ENCODE measurements around the gene POLR2C.

POLR2C gene

GRCh38 chr16:57513371-57514102 lies 51.1 kb downstream of the POLR2C start:
- no peaks in the 10 kb centered on the region for H3K36me3 ChIP-seq (ENCODE audit: control insufficient read depth, insufficient read depth, low read length)
- no peak overlapping the region for H3K4me3 ChIP-seq (ENCODE audit: low read length)
- H3K9ac ChIP-seq (ENCODE audit: low read length), result no peak overlapping the region
- H3K9me3 ChIP-seq (ENCODE audit: control insufficient read depth, low read length), result no peaks in the 10 kb centered on the region
- peaks cover 6% of the 10 kb centered on the region for H3K4me1 ChIP-seq (ENCODE audit: control insufficient read depth, insufficient read depth, low read length)
- H3K27me3 ChIP-seq (ENCODE audit: control insufficient read depth, insufficient read depth, low read length), result peaks cover 3% of the 10 kb centered on the region

GRCh38 chr16:57514371-57514770 lies 51.9 kb downstream of the POLR2C start:
- Histone ChIP-seq H3K9me3 (ENCODE audit: control insufficient read depth, low read length) (no peaks in the 10 kb centered on the region), H3K27me3 (ENCODE audit: control insufficient read depth, insufficient read depth, low read length) (peaks cover 3% of the 10 kb centered on the region), H3K9ac (ENCODE audit: low read length) (no peak overlapping the region), H3K36me3 (ENCODE audit: control insufficient read depth, insufficient read depth, low read length) (no peaks in the 10 kb centered on the region), H3K4me3 (ENCODE audit: low read length) (no peak overlapping the region), H3K4me1 (ENCODE audit: control insufficient read depth, insufficient read depth, low read length) (peaks cover 6% of the 10 kb centered on the region)

- Histone ChIP-seq H3K9ac (ENCODE audit: low read length) (no peak overlapping the region), H3K27me3 (ENCODE audit: control insufficient read depth, insufficient read depth, low read length) (no peaks in the 10 kb centered on the region), H3K36me3 (ENCODE audit: control insufficient read depth, insufficient read depth, low read length) (no peaks in the 10 kb centered on the region), H3K4me1 (ENCODE audit: control insufficient read depth, insufficient read depth, low read length) (peaks cover 3% of the 10 kb centered on the region), H3K4me3 (ENCODE audit: low read length) (no peak overlapping the region), H3K9me3 (ENCODE audit: control insufficient read depth, low read length) (no peaks in the 10 kb centered on the region)
Measured at GRCh38 chr16:57514791-57515600, 52.5 kb downstream of the POLR2C start.

DNA sequence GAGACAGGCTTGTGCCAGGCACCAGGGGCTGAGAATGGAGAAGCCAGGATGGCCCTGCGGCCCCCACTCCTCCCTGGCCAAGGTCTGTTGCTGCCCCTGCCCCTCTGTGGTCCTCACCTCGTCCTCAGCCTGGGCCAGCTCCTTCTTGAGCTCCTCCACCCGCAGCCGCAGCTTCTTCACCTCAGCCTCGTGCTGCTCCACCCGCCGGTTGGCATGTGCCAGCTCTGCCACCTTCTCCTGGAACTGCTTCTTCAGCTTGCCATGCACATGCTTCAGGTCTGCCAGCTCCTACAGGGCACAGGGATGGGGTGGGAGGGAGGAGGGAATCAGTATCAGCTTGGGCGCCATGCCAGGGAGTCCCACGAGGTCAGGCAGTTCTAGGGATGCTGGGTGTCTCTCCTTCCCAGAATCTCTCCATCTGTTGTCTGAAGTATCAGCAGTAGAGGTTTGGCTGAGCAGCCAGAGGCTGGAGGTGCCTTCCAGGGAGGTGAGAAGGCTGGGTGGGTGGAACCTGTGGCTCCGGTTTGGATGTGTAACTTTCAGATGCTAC lies 53.8 kb downstream of the POLR2C start:
- Histone ChIP-seq H3K4me1 (ENCODE audit: control insufficient read depth, insufficient read depth, low read length) (no peaks in the 10 kb centered on the region), H3K36me3 (ENCODE audit: control insufficient read depth, insufficient read depth, low read length) (no peaks in the 10 kb centered on the region), H3K27me3 (ENCODE audit: control insufficient read depth, insufficient read depth, low read length) (no peaks in the 10 kb centered on the region), H3K9me3 (ENCODE audit: control insufficient read depth, low read length) (no peaks in the 10 kb centered on the region), H3K4me3 (ENCODE audit: low read length) (no peak overlapping the region), H3K9ac (ENCODE audit: low read length) (no peak overlapping the region)

GRCh38 chr16:57516773-57517172 lies 54.3 kb downstream of the POLR2C start:
- Histone ChIP-seq H3K9ac (ENCODE audit: low read length) (no peak overlapping the region), H3K9me3 (ENCODE audit: control insufficient read depth, low read length) (no peaks in the 10 kb centered on the region), H3K27me3 (ENCODE audit: control insufficient read depth, insufficient read depth, low read length) (no peaks in the 10 kb centered on the region), H3K4me3 (ENCODE audit: low read length) (no peak overlapping the region), H3K36me3 (ENCODE audit: control insufficient read depth, insufficient read depth, low read length) (no peaks in the 10 kb centered on the region), H3K4me1 (ENCODE audit: control insufficient read depth, insufficient read depth, low read length) (no peaks in the 10 kb centered on the region)

GRCh38 chr16:57517397-57518367 lies 55.2 kb downstream of the POLR2C start:
- Histone ChIP-seq H3K4me3 (ENCODE audit: low read length) (no peak overlapping the region), H3K27me3 (ENCODE audit: control insufficient read depth, insufficient read depth, low read length) (no peaks in the 10 kb centered on the region), H3K4me1 (ENCODE audit: control insufficient read depth, insufficient read depth, low read length) (no peaks in the 10 kb centered on the region), H3K9me3 (ENCODE audit: control insufficient read depth, low read length) (no peaks in the 10 kb centered on the region), H3K36me3 (ENCODE audit: control insufficient read depth, insufficient read depth, low read length) (no peaks in the 10 kb centered on the region), H3K9ac (ENCODE audit: low read length) (no peak overlapping the region)

DNA sequence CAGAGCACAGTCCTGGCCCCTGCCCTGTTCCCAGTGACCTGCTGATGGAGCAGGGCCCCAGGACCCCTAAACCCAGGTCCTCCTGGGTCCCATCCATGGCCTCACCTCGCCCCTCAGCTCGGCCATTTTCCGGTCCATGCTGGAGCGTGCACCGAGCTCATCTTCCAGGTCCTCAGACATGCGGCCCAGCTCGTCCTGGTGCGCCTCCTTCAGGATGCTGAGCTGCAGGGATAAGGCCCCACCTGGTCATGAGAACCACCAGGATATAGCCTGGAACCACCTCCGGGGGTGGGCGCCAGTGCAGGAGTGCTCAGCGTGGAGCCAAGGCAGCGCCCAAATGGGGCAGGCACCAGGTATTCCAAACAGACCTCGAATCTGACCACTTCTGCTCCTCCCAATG lies 56.0 kb downstream of the POLR2C start:
- no peaks in the 10 kb centered on the region for H3K4me1 ChIP-seq (ENCODE audit: control insufficient read depth, insufficient read depth, low read length)
- no peaks in the 10 kb centered on the region for H3K9me3 ChIP-seq (ENCODE audit: control insufficient read depth, low read length)
- no peaks in the 10 kb centered on the region for H3K27me3 ChIP-seq (ENCODE audit: control insufficient read depth, insufficient read depth, low read length)
- no peak overlapping the region for H3K4me3 ChIP-seq (ENCODE audit: low read length)
- no peak overlapping the region for H3K9ac ChIP-seq (ENCODE audit: low read length)
- no peaks in the 10 kb centered on the region for H3K36me3 ChIP-seq (ENCODE audit: control insufficient read depth, insufficient read depth, low read length)

DNA sequence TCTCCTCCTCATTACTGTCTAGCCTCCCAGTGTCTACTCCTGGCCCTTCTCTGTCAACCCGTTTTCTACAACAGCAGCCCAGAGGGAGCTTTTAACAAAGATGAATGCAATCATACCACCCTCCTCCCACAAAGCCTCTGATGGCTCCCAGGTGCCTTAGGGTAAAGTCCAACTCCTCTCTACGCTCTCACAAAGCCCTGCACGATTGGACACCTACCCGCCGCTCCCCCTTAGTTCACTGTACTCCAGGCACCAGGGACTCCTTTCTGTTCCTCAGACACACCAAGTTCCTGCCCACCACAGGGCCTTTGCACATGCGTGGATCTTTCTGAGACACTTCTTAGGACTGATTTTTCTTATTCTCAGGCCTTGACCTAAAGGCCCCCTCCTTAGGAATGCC lies 56.4 kb downstream of the POLR2C start:
- H3K9me3 ChIP-seq (ENCODE audit: control insufficient read depth, low read length), result no peaks in the 10 kb centered on the region
- H3K4me1 ChIP-seq (ENCODE audit: control insufficient read depth, insufficient read depth, low read length), result no peaks in the 10 kb centered on the region
- no peak overlapping the region for H3K4me3 ChIP-seq (ENCODE audit: low read length)
- no peaks in the 10 kb centered on the region for H3K27me3 ChIP-seq (ENCODE audit: control insufficient read depth, insufficient read depth, low read length)
- no peaks in the 10 kb centered on the region for H3K36me3 ChIP-seq (ENCODE audit: control insufficient read depth, insufficient read depth, low read length)
- H3K9ac ChIP-seq (ENCODE audit: low read length), result no peak overlapping the region

DNA sequence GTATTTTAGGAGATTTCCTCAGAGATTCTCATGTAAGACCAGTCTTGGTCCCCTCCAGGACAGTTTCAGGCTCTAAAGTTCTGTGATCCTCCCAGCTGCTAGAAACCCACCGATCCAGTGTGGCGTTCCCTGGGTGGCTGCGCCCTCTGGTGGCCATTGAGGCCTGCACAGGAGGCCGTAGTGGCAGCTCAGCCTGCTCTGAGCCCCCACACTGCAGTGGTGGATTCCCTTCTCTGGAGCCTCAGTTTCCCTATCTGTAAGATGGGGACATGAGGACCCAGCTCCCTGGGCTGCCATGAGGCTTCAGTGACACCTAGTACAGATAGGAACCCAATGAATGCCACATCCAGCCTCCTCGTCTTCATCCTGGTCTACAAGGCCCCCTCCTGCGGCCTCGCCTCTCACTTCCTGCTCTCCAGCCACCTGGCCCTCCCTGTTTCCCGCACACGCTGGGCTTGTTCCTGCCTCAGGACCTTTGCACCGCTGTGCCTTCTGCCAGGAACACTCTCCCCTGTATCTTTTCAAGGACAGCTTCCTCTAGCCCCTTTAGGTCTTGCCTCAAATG lies 57.4 kb downstream of the POLR2C start:
- no peak overlapping the region for H3K9ac ChIP-seq (ENCODE audit: low read length)
- no peaks in the 10 kb centered on the region for H3K36me3 ChIP-seq (ENCODE audit: control insufficient read depth, insufficient read depth, low read length)
- no peaks in the 10 kb centered on the region for H3K4me1 ChIP-seq (ENCODE audit: control insufficient read depth, insufficient read depth, low read length)
- H3K9me3 ChIP-seq (ENCODE audit: control insufficient read depth, low read length), result no peaks in the 10 kb centered on the region
- H3K4me3 ChIP-seq (ENCODE audit: low read length), result no peak overlapping the region
- no peaks in the 10 kb centered on the region for H3K27me3 ChIP-seq (ENCODE audit: control insufficient read depth, insufficient read depth, low read length)

Measured in mucosa of stomach (tissue), 1 donor.